Transverse colon (tissue), 3 donors: ENCODE measurements around the gene SLC15A5.

ENCODE experiments used
- CTCF ChIP-seq, 5 experiments: fragments of 200-600 bp in 3 of 5; fragments of 450-650 bp in 2 of 5; sonication (generic) in 3 of 5; IDR thresholded peaks; 1 replicate in 2 of 5; 2 replicates in 3 of 5; pipeline ENCODE4 v1.5.1; 2016 to 2017; ENCODE audit warnings: antibody characterized with exemption in 5 of 5, inconsistent platforms in 3 of 5, mild to moderate bottlenecking in 2 of 5, moderate library complexity in 1 of 5
- POLR2A ChIP-seq: fragments of 450-650 bp; IDR thresholded peaks from one replicate; pipeline ENCODE4 v1.6.1; 2016; ENCODE audit warnings: antibody characterized with exemption, mild to moderate bottlenecking, moderate library complexity

DNA sequence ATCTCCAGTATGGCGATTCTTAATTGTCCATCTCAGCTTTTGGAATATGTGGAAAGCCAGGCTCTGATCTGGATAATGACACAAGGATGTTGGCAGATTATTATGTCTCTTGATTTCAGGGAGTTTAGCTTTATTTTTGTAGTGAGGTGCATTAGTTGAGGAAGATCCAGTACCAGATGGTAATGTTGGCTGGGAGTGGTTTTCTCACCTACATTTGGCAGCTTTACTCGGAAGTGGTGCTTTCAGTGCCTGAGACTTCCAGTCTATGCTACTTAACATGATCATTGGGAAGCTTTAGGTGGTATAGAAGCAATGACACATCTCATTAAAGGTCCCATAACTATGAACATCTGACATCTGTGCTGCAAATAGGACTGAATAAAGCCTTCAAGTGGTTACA, 7.5 kb downstream of the SLC15A5 start:
- TF ChIP-seq CTCF (IDR thresholded peaks at IDR 0.05) (no peak), POLR2A (no peak)
